ENCODE measurements around the gene RGS6.

RGS6 gene

DNA sequence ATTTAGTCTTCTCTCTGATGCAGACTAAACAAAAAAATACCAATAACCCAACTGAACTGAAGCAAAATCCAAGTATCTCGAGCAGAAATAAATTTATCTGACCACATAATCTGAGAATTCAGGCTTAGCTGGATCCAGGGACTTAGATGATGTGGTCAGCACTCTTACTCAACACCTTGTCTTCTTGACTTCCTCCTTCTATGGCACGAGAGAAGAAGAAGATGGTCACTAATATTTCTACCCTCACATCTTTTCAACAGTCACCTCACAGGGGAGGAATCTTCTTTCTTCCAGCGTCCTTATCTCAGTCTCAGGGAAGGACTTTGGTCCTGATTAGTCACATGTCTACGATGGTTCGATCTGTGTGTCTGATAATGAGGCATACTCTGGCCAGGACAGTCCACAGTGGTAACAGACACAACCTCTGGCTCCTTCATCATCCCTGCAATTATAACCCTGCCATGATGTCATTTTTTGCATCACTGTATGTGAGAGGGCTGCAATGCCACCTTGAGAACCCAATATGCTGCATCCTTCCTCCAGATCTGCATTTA, 15.8 kb downstream of the RGS6 start:
- DNase-seq (ENCODE audit: low read depth), result no peak

DNA sequence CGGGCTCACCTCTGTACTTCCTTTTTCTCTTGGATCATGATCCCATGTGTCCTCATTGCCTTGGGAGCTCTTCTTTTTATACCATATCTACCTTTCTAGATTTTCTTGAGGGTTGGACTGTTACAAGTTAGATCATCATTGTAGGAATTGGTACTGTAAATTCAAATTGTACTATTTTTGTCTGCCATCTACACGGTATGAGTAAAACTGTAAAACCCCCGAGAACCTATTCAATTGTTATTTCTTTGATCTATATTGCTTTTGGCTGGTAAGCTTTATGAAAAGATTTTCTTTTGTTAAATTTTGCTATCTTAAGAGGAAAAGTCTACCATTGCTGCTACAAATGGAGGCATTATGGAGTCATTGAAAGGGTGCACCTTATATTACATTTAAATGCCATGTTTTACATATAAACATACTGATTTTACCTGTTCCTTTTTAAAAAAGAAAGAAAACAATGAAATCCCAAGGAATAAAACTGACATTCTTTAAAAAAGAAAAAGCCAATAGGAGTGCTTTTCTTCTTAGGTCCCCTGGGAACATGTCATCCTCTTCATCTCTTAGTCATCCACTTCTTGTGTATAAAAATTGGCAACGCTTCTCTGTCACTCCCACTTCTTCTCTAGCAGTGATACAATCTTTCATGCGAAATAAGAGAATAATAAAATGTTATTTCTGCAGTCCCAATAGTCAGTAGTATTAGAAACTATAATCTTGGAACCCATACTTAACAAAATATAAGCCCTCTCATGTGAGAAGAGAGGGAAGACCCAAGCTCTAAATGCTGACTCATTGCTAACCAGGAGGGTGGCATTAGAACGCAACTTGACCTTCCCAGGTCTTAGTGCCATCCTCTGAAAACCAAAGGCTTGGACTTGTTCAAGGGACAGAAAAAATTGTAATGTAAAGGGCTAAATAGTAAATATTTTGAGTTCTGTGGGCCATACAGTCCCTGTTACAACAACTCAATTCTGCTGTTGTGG, 20.4 kb downstream of the RGS6 start:
- DNase-seq (ENCODE audit: low read depth), result no peak

DNA sequence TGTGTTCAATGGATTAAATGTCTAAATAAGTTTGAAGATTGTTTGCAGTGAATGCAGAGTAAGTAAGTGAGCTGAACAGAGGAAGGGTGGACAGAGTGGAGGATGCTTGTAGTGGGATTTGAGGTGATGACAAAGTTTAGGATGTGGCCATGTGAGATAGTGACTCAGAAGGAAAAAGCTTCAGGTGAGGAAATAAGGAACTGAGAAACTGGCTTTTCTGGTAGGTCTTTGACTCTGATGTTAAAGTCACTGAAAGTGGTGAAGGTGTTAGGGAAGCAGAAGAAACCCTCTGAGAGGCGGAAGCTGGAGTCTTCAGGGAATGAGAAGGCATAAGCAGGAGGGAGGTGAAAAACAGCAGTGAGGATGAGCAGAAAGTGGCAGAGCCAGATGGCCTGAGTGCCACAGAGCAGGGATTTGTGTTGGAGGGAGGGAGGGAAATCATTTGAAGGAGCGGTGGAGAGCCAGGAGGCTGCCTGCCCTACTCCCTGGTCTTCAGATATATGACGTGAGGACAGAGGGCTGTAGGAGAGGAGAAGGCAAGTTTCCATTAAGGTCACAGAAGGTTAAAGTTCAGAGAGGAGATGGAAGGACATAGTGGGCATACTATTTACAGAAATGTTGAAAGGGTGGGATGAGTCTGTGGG, 24.8 kb downstream of the RGS6 start:
- no peak for DNase-seq (ENCODE audit: low read depth)

DNA sequence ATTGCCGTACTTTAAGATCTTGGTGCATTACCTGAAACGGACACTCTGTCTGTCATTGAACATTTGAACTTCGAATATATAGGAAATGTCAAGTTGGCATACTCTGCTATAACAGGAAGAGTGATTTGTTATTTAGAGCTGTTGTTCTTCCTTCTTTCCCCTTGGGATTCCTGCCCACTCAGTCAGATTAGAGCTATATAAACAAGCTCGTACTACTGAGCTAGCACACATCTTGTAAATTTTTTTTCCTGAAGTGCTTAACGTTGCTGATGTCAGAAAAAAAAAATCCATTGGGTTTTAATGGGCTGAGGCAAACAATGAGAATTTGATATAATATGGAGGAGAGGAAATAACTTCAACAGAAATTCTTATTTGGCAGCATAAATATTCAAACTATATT, 26.8 kb downstream of the RGS6 start:
- DNase-seq (ENCODE audit: low read depth), result no peak

DNA sequence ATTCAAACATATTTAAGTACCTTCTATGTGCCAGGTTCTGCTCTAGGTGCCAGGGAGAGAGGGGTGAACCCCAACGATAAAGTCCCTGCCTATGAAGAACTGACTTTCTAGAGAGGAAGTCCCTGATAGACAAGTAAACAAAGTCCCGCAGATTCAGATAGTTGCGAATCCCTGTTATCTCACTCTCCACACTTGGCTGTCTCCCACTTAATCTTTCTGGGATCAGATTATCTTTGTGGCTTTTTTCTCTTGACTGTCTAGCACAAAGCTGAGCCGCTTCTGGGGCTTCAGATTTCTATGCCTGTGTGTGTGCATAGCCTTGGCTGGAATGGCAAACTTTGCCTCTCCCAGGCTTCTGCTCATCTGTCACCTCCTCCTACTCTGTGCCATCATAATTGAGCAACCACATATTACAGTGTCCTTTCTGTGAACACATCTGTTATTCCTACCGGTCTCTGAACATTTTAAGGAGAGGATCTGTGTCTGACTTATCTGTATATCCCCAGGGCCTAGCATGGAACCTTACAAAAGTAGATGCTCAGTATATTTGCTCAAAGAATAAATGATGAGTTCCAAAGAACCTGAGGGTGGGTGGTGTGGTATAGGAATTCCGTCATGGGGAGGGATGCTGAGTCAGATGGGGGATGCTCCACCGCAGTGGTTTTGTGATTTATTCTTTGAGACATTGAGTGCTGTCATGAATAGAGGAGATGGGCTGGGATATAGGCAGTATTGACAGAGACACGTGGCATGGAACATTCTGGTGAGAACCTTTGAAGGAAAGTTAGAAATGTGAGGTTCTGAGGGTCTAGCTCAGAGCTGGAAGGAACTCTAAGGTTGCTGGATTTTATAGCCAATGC, 28.5 kb downstream of the RGS6 start:
- DNase-seq (ENCODE audit: low read depth), result no peak

DNA sequence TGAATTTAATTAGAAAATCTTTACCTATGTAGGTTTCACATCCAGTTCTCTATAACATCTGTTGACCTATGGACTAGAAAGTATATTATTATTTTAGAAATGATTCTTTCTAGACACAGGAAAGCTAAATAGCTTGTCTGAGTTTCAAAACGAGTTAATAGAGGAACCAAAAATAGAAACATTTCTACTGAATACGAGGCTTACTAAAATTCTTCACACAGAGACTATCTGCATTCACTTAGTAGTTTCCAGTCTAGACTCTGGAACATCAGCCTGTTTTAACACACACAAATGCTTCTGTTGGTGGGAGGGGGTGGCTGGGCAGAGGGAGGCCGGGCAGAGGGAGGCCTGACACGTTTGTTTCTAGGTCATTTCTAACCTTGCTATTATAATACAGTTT, 29.7 kb downstream of the RGS6 start:
- DNase-seq (ENCODE audit: low read depth), result no peak

- no peak for DNase-seq (ENCODE audit: low read depth)
Observed at GRCh38 chr14:71964716-71965115, 32.5 kb downstream of the RGS6 start.

GRCh38 chr14:71966528-71966927, 34.3 kb downstream of the RGS6 start:
- no peak for DNase-seq (ENCODE audit: low read depth)

DNA sequence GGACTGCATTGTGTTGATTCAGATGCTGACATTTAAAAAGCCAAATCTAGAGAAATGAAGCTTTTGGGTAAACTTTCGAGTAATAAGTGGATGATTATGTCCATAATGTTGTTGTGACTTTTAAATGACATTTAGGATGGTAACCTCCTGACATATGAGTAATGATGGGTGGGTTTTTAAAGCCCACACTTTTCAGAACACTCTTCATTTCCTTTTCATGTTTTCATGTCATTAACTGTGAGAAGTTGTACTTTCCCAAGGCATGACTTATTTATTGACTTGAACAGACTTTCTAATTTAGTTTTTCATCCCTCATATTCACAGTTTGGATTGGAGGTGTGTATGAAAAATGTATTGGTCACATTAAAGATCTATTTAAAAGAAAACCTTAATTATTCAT, 35.5 kb downstream of the RGS6 start:
- DNase-seq (ENCODE audit: low read depth), result no peak

DNA sequence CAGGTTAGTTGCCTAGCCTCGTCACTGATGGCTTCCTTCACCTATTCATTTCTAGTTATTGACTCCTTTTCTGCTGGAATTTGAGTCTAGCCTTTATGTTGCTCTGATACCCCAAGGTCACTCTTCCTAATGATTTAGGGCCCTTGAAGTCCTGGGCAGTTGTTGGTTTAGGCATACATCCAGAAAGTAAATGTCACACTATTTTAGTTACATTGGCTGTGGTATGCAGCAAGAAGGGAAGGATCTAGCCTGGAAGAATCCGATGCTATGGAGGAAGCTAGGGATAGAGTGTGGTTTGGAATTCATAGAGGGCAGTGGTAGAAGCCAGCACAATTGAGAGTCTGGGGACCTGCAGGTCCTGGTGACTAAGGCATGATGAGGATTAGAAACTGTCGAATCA, 38.0 kb downstream of the RGS6 start:
- DNase-seq (ENCODE audit: low read depth), result no peak

GRCh38 chr14:71985538-71986189, 53.4 kb downstream of the RGS6 start:
- no peak for DNase-seq (ENCODE audit: low read depth)

DNA sequence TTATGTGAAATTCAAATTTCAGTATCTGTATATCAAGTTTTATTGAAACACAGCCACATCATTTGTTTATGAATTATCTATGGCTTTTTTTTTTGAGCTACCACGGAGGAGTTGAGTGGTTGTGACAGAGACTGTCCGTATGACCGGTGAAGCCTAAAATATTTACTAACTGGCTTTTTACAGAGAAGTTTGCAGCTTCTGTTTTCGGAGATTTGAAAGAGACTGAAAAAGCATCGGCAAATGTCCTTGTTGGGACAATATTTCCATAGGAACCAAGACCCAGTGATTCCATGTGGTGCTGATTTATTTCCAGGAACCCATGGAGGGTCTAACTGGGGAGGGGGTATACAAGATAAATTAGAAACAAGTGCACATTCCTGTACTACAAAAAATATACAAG, 56.2 kb downstream of the RGS6 start:
- no peak for DNase-seq (ENCODE audit: low read depth)

DNA sequence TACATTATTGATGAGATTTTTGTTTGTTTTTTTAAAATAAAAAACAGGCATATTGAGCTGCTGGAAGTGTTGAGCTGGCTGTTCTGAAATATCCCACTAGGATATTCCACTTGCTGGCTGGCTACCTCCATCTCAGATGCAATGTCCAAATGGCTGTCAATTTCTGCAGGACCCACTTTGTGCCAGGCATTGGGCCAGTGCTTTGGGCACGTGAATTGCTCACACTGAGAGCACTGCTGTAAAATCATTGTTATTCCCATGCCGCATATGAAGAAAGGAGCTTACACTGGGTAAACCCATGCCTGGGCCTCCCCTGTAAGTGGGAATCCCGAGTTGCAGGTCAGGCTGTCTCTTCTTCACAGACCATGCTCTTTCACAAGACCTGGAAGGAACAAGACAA, 56.7 kb downstream of the RGS6 start:
- DNase-seq (ENCODE audit: low read depth), result no peak

- no peak for DNase-seq (ENCODE audit: low read depth)
Observed at GRCh38 chr14:71994416-71994815, 62.2 kb downstream of the RGS6 start.

- no peak for DNase-seq (ENCODE audit: low read depth)
Observed at GRCh38 chr14:71995741-71996140, 63.5 kb downstream of the RGS6 start.

GRCh38 chr14:71996610-71997009, 64.4 kb downstream of the RGS6 start:
- DNase-seq (ENCODE audit: low read depth), result no peak

- DNase-seq (ENCODE audit: low read depth), result no peak
Observed at GRCh38 chr14:72000907-72001306, 68.7 kb downstream of the RGS6 start.

- DNase-seq (ENCODE audit: low read depth), result no peak
Observed at GRCh38 chr14:72002731-72003130, 70.5 kb downstream of the RGS6 start.

DNA sequence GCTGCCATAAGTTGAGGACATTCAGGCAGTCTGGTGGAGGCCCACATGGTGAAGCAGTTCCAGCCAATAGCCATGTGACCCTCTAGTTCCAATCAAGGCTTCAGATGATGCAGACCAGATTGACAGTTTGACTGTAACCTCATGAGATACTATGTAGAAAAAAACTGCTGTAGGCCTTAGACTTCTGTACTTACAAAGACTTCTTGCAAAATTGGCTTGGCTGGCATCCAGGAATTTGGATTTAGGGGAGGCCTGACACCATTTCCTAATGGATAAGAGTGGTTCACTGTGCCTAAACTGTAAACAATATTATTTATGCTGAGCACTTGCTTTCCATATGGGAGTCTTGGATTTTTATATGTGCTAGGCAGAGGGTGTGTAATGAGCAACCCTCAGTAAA, 76.4 kb downstream of the RGS6 start:
- DNase-seq (ENCODE audit: low read depth), result no peak

- no peak for DNase-seq (ENCODE audit: low read depth)
Observed at GRCh38 chr14:72010474-72010873, 78.2 kb downstream of the RGS6 start.

DNA sequence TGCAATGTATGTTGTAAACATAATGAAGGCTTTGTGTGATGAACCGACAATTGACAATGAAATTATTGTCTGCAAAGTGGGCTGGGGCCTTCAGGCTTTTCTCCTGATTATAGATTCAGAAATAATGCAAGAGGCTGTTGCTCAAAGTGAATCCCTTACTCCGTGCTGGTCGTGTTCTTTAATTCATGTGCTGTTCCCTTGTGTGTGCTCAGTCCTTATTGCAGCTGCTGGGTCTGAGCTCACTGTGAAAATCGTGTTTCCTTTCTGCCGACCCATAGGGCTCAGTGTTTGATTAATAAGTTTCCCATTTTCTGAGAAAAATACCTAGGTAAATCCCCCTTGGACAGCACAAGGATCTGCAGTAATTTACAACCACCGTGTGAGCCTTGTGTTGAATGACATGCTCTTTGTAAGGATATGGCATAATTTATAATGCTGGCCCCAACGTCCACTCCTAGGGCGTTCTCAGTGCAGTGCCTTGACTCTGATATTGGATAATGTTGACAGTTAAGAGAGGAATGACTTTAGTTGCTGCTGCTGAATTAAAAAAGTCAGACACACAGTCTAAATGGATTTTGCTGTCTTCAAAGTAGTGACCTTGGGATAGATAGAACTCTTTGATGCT, 81.6 kb downstream of the RGS6 start:
- no peak for DNase-seq (ENCODE audit: low read depth)

Data from HS-27A (cell line).